GM18867 (cell line): Measurements from ENCODE around the gene MAPT.
"Not testable (repeated sequence)": the region's sequence is repeated elsewhere in the genome, so short reads cannot be mapped to it uniquely, and the experiment has no call there.

ENCODE experiments used
- ATAC-seq: cut with Tn5 transposase; IDR thresholded peaks from one replicate; pipeline ENCODE4 v1.9.1; 2021; ENCODE audit warnings: mild to moderate bottlenecking, moderate library complexity; ENCODE audit not compliant: unreplicated experiment

Gene MAPT

GRCh38 chr17:45896803-45897693, 2.7 kb downstream of the MAPT start:
- ATAC-seq, result no peak

GRCh38 chr17:45900136-45900535, 5.8 kb downstream of the MAPT start:
- ATAC-seq, result no peak

GRCh38 chr17:45900723-45901415, 6.5 kb downstream of the MAPT start:
- no peak for ATAC-seq

GRCh38 chr17:45902892-45903346, 8.6 kb downstream of the MAPT start:
- ATAC-seq, result no peak

DNA sequence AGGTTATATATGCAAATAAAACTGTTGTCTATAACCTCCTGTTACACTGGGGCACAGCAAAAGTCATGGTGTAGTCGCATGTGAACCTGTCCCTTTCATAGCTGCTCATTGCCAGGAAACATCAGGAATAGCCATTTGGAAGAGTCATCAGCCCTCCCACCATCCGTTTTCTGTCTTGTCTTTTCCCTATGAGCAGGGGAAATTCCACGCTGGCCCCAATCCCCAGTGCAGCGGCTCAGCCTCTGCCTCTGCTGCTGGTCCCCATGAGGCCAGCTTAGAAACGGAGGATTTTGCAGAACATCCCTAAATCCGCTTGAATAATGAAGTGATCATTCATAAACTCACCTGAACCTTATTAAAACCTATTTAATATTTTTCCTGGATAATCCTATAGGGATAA, 10.5 kb downstream of the MAPT start:
- ATAC-seq, result no peak

DNA sequence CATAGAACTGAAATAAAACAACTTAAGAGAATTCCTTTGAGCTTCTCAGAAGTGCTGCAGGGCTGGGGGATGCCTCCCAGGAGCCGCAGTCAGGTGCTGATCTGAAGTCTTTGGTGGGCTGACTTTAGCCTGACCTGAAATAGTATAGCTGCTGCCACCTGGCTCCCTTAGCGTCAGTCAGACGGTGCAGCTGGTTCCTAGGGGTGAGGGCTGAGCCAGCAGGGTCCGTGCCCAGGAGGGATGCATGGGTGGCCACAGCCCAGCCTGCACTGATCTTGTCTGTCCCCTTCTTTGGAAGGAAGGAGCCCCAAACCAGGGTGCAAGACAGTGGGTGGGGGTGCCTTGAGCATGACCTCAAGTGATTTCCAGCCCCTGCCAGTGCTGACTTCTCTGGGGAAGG, 11.5 kb downstream of the MAPT start:
- ATAC-seq, result no peak

DNA sequence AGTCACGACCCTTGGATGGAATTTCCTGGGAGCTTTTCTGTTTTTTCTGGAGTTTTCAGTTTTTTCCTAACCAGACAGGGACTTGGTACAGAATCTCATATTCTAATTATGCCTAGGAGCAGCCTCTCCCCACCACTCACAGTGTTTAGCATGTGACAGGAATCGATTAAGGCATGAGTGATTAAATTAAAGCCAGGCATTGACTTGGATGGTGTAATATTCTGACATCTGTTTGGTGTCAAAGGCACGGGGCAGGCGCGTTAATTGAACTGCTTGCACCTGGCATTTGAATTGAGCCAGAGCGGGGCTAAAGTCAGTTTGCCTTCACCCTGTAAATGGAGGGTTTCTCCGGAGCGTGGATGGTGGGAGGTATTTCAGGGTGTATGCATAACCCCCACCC, 11.9 kb downstream of the MAPT start:
- ATAC-seq, result no peak

DNA sequence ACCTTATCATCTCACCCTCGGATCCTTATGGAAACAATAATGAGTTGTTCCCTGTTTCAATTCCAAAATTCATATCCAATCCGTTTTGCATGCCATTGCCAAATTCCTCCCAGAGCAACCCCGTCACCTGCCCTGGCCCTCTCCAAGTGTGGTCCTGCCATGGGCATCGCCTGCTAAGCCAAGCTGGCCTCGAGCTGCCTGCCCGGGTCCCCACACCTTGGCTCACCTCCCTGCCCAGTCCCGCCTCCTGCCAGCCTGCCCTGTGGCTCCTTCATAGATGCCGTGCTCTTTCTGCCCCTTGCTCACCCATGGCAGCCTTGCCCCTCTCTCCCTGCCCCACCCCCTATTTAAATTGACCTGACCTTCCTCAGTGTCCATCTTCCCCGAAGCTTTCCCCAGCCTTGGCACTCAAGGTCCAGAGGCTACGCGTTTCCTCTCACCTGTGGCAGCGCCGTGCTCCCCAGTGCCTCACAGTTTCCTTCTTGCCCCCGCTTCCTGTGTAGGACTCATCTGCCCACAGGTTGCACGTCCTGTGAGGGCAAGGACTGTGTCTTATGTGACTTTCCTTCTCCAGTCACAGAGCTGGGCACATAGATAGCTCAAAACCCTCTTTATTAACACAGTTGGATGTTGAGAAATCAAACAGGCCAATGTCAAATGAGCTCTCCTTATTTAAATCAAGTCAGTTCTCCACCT, 12.7 kb downstream of the MAPT start:
- ATAC-seq, result no peak

DNA sequence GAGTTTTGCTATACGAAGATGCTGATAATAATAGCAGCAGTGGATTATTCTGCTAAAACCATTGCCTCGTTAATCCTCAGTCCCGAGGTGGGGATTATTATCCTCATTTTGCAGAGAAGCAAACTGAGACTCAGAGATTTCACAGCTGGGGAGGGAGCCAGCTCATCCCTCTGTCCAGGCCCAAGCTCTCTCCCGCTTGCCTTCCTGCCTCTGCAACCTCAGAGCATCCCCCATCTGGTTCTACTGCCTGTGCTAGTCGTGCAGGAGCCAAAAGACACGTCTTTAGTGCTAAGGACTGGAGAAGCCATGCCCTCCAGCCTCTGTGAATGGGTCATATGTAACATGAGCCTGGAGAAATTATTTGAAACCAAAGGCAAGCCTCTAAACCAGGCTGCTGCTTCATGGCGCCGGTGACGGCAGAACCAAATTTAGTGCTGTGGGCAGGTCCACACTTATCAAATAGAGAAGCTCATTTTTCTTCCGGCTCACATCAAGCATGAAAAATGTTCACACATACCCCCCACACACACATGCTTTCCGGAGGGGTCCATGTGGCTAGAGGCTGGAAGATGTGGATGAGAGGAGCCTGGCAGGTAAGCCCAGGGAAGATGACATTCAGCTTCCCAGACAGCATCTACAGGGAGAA, 13.5 kb downstream of the MAPT start:
- no peak for ATAC-seq

DNA sequence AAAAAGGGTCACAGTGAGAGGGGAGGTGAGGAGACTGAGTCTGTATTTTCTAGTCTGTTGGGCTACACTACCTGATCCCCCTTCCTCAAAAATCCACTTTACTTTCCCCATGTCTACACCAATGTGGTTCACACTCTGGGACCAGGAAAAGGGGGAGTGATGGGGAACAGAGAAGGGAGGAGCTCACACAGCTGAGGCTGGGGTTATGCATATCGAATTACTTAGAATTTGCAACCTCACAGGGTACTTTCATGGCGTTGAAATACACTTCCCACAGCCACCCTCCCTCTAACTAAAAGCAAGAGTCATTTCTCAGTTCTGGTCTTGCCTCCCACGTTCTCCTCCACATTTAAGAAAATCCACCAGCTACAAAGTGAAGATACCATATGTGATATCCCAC, 14.1 kb downstream of the MAPT start:
- ATAC-seq, result no peak

DNA sequence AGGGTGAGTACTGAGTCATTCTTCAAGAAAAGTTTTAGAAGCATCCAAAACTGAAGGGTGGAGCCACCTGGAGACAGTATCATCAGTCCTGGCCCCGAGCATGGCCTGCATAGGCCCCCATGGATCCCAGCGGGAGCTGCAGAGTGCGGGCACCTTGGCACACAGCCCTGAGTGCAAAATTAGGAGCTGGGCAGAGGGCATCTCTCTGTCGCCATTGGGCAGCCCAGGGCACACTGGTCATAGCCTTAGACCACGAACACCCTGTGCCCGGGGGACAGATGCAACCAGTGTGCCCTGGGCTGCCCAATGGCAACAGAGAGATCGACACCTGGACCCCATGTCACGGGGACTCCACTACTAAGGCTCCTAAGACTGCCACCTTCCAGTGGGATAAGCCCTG, 14.6 kb downstream of the MAPT start:
- ATAC-seq, result no peak

DNA sequence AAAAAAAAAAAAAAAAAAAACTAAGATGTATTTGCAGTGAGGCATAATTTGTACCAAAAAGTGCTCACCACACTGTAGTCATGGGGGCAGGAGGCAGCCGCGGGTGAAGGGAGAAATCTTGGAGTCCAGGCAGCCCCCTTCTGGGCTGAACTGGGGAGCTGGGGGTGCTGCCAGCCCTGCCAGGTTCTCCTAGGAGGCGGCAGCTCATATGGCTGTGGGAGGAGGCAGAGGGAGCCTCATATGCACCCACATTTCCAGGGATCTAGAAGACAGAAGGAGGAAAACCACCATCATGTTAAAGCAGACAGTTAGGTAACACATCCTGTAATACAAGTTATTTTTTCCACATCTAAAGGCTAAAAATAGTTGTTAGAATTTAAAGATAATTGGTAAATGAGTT, 16.3 kb downstream of the MAPT start:
- ATAC-seq, result no peak

- ATAC-seq, result no peak
Measured at GRCh38 chr17:45912319-45912718, 18.0 kb downstream of the MAPT start.

DNA sequence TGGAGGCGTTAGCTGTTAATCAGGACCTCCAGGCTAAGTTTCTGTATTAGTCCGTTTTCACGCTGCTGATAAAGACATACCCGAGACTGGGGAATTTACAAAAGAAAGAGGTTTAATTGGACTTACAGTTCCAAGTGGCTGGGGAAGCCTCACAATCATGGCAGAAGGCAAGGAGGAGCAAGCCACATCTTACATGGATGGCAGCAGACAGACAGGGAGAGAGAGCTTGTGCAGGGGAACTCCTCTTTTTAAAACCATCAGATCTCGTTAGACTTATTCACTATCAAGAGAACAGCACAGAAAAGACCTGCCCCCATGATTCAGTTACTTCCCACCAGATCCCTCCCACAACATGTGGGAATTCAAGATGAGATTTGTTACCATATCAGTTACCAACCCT, 18.7 kb downstream of the MAPT start:
- ATAC-seq, result not testable (repeated sequence)

DNA sequence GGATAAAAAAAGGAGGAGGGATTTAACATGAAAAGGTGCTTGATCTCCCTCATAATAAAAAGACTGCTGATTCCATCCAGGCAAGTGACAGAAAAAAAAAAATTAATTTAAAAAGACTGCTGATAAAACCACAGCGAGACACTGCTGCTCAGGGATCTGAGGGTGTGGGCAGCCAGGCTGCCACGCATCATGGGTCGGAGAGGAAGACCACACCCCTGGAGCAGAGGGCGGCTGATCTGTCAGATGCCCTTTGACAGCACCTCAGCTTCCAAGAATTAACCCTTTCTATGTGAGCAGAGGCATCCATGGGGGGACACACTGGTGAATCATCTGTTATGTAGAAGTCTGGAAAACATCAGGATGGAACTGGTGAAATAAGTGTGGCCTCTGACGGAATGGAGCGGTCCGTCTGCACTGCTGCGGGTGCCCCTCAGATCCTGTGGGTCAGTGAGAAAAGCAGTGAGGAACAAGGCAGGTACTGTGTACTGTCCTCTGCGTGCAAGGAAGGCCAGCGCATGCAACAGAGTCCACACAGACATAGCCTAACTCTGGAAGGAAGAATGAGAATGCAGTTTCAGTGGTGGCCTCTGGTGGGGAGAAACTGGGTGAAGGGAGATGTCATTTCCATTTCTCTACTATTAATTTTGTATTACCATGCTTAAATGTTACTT, 19.8 kb downstream of the MAPT start:
- ATAC-seq, result no peak

GRCh38 chr17:45915263-45915662, 20.9 kb downstream of the MAPT start:
- no peak for ATAC-seq

GRCh38 chr17:45917081-45917480, 22.7 kb downstream of the MAPT start:
- no peak for ATAC-seq

DNA sequence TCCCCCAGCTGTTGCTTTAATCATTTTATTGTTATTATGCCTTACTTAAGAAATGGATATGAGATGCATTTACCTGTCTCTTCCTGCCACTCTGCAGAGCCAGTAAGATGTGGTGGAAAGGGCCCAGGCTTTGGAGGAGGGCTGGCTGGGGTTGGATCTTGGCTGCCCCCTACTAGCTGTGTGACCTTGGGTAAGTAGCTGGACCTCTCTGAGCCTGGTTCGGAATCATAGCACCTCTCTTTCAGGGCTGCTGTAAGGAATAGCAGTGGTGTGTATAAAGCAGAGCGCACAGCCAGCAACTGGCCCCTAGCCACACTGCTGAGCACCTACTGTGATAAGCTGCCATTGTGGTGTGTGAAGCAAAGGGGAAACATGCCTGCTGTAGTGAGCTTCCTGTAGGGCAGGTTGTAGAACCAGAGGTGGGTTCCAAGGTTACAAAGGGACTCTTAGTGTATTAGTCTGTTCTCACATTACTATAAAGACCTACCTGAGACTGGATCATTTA, 23.9 kb downstream of the MAPT start:
- ATAC-seq, result no peak

- ATAC-seq, result no peak
Measured at GRCh38 chr17:45919136-45919535, 24.8 kb downstream of the MAPT start.

DNA sequence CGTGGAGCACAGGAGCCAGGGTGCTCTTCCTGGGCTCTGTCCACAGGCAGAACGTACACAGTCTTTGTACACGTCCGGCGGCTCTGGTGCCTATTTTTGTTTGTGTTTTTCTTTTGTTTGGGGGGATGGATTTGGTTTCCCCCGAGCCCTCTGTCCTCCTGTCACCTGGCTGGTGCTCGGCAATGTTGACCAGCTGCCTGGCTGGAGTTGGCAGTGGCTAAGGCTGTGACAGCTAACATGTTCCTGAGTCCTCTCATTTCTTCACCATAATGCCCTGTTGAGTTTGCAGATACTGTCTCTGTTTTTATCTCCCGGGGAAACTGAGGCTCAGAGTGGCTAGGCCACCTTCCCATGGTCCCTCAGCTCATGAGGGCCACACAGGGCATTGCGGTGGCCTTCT, 25.7 kb downstream of the MAPT start:
- ATAC-seq, result no peak
